Stimulated activated naive CD8-positive, alpha-beta T cell treated with anti-CD3 and anti-CD28 coated beads, Interleukin-15, amount 100 ng/mL, for 72 hours (primary cell): ENCODE measurements around the gene MYEOV.

ENCODE experiments used
- ATAC-seq: fragments of 150-1000 bp; cut with Tn5 transposase; 2 replicates; pipeline ENCODE4 v1.10.0; 2021; ENCODE audit warnings: mild to moderate bottlenecking, moderate library complexity
- DNase-seq, 2 donors: peaks; one replicate each; pipeline ENCODE4 v3.0.0; 2021 to 2022
- H3K27ac Mint-ChIP-seq, 2 donors: one replicate each; pipeline ENCODE4 v1.8.0; 2022; ENCODE audit warnings: mild to moderate bottlenecking in 2 of 2, mixed read lengths in 2 of 2, moderate library complexity in 2 of 2
- H3K27me3 Mint-ChIP-seq: one replicate; pipeline ENCODE4 v1.8.0; 2022; ENCODE audit warnings: mixed read lengths
- H3K4me1 Mint-ChIP-seq: one replicate; pipeline ENCODE4 v1.8.0; 2022; ENCODE audit warnings: mild to moderate bottlenecking, mixed read lengths
- H3K4me3 Mint-ChIP-seq, 2 donors: one replicate each; pipeline ENCODE4 v1.8.0; 2022; ENCODE audit warnings: mild to moderate bottlenecking in 2 of 2, mixed read lengths in 2 of 2, moderate library complexity in 1 of 2
- H3K9me3 Mint-ChIP-seq, 2 donors: one replicate each; pipeline ENCODE4 v1.8.0; 2022; ENCODE audit warnings: mixed read lengths in 2 of 2

Gene MYEOV

GRCh38 chr11:69311767-69312385 is 17.9 kb downstream of the MYEOV start:
- no peaks in the 10 kb centered on the region for H3K9me3 Mint-ChIP-seq
- H3K27me3 Mint-ChIP-seq, result peaks cover 10% of the 10 kb centered on the region
- no peak for DNase-seq
- H3K4me3 Mint-ChIP-seq, result peak overlapping the region; percentile 58 to 69
- peaks cover 47% of the 10 kb centered on the region for H3K4me1 Mint-ChIP-seq
- ATAC-seq, result peak; percentile 33
- peak overlapping the region; percentile 43 to 44 for H3K27ac Mint-ChIP-seq

GRCh38 chr11:69312453-69313404 is 18.8 kb downstream of the MYEOV start:
- Mint-ChIP-seq H3K27me3 (peaks cover 8% of the 10 kb centered on the region), H3K4me3 (no peak overlapping the region), H3K9me3 (no peaks in the 10 kb centered on the region), H3K27ac (no peak overlapping the region), H3K4me1 (peaks cover 54% of the 10 kb centered on the region)
- no peak for ATAC-seq
- no peak for DNase-seq

- Mint-ChIP-seq H3K27me3 (no peaks in the 10 kb centered on the region), H3K4me3 (no peak overlapping the region), H3K9me3 (peaks cover 0 to 8% of the 10 kb centered on the region in 2 donors), H3K4me1 (peaks cover 46% of the 10 kb centered on the region), H3K27ac (no peak overlapping the region)
- ATAC-seq (no peak), DNase-seq (no peak)
Measured at GRCh38 chr11:69313992-69314391, 20.0 kb downstream of the MYEOV start.

- peaks cover 0 to 11% of the 10 kb centered on the region in 2 donors for H3K9me3 Mint-ChIP-seq
Measured at GRCh38 chr11:69314555-69314954, 20.6 kb downstream of the MYEOV start.

GRCh38 chr11:69316956-69317355 is 23.0 kb downstream of the MYEOV start:
- peaks cover 21% of the 10 kb centered on the region for H3K4me1 Mint-ChIP-seq
- H3K9me3 Mint-ChIP-seq, result peaks cover 0 to 11% of the 10 kb centered on the region in 2 donors
- no peaks in the 10 kb centered on the region for H3K27me3 Mint-ChIP-seq
- no peak overlapping the region for H3K4me3 Mint-ChIP-seq
- H3K27ac Mint-ChIP-seq, result no peak overlapping the region
- no peak for DNase-seq
- ATAC-seq, result no peak

More at GRCh38 chr11:69314555-69314954, 20.6 kb downstream of the MYEOV start:
- H3K4me3 Mint-ChIP-seq, result no peak overlapping the region
- peaks cover 42% of the 10 kb centered on the region for H3K4me1 Mint-ChIP-seq
- DNase-seq (no peak), ATAC-seq (no peak)
- no peaks in the 10 kb centered on the region for H3K27me3 Mint-ChIP-seq
- no peak overlapping the region for H3K27ac Mint-ChIP-seq

GRCh38 chr11:69317401-69318092 is 23.6 kb downstream of the MYEOV start:
- Mint-ChIP-seq H3K27me3 (no peaks in the 10 kb centered on the region), H3K9me3 (peaks cover 0 to 11% of the 10 kb centered on the region in 2 donors), H3K4me1 (peaks cover 15% of the 10 kb centered on the region), H3K4me3 (no peak overlapping the region), H3K27ac (no peak overlapping the region)
- ATAC-seq, result no peak
- DNase-seq, result no peak

- DNase-seq (no peak), ATAC-seq (no peak)
- H3K27ac Mint-ChIP-seq, result no peak overlapping the region
- no peak overlapping the region for H3K4me3 Mint-ChIP-seq
- no peaks in the 10 kb centered on the region for H3K27me3 Mint-ChIP-seq
- H3K4me1 Mint-ChIP-seq, result peaks cover 14% of the 10 kb centered on the region
- peaks cover 0 to 11% of the 10 kb centered on the region in 2 donors for H3K9me3 Mint-ChIP-seq
Measured at GRCh38 chr11:69318093-69318420, 24.1 kb downstream of the MYEOV start.

- Mint-ChIP-seq H3K9me3 (peaks cover 0 to 11% of the 10 kb centered on the region in 2 donors), H3K27me3 (no peaks in the 10 kb centered on the region), H3K27ac (no peak overlapping the region), H3K4me1 (peaks cover 14% of the 10 kb centered on the region), H3K4me3 (no peak overlapping the region)
- ATAC-seq (no peak), DNase-seq (no peak)
Measured at GRCh38 chr11:69319255-69320106, 25.5 kb downstream of the MYEOV start.

GRCh38 chr11:69320326-69320725 is 26.4 kb downstream of the MYEOV start:
- peaks cover 14% of the 10 kb centered on the region for H3K4me1 Mint-ChIP-seq
- H3K27me3 Mint-ChIP-seq, result no peaks in the 10 kb centered on the region
- no peak overlapping the region for H3K27ac Mint-ChIP-seq
- ATAC-seq, result no peak
- H3K9me3 Mint-ChIP-seq, result peaks cover 0 to 11% of the 10 kb centered on the region in 2 donors
- no peak for DNase-seq
- H3K4me3 Mint-ChIP-seq, result no peak overlapping the region

- Mint-ChIP-seq H3K27me3 (no peaks in the 10 kb centered on the region), H3K4me1 (peaks cover 14% of the 10 kb centered on the region), H3K27ac (peak overlapping the region in 1 of 2 donors; percentile 35), H3K4me3 (no peak overlapping the region), H3K9me3 (peaks cover 0 to 11% of the 10 kb centered on the region in 2 donors)
- DNase-seq, result no peak
- no peak for ATAC-seq
Measured at GRCh38 chr11:69320756-69321741, 27.1 kb downstream of the MYEOV start.

- Mint-ChIP-seq H3K4me3 (no peak overlapping the region), H3K27ac (no peak overlapping the region), H3K27me3 (no peaks in the 10 kb centered on the region), H3K4me1 (peaks cover 11% of the 10 kb centered on the region), H3K9me3 (peaks cover 0 to 11% of the 10 kb centered on the region in 2 donors)
- DNase-seq (no peak), ATAC-seq (no peak)
Measured at GRCh38 chr11:69321877-69322361, 28.0 kb downstream of the MYEOV start.

GRCh38 chr11:69325446-69325845 is 31.5 kb downstream of the MYEOV start:
- Mint-ChIP-seq H3K4me3 (no peak overlapping the region), H3K9me3 (no peaks in the 10 kb centered on the region), H3K27ac (no peak overlapping the region), H3K27me3 (no peaks in the 10 kb centered on the region), H3K4me1 (no peaks in the 10 kb centered on the region)
- DNase-seq (no peak), ATAC-seq (no peak)

GRCh38 chr11:69326622-69327219 is 32.8 kb downstream of the MYEOV start:
- DNase-seq (peak in 1 of 2 donors; percentile 1), ATAC-seq (no peak)
- Mint-ChIP-seq H3K27me3 (no peaks in the 10 kb centered on the region), H3K4me1 (no peaks in the 10 kb centered on the region), H3K4me3 (no peak overlapping the region), H3K27ac (no peak overlapping the region), H3K9me3 (no peaks in the 10 kb centered on the region)
